Endothelial cell of umbilical vein (primary cell): ENCODE results near the gene SORCS2. TPM values are rescaled to one million over a fixed set of nuclear protein-coding genes. Genes with fewer than 3 reads are reported as not detected.
"Not testable (repeated sequence)": the region's sequence is repeated elsewhere in the genome, so short reads cannot be mapped to it uniquely, and the experiment has no call there.

Experiments used
- BruUV-seq: library from RNA; stranded (reverse); fragments of 400-500 nt; replicated peaks from 2 replicates; lab custom pipeline; 2021; lab: Mats Ljungman, UMichigan
- CTCF ChIA-PET: fragments of 300-600, 350-600 bp; sonication (Branson Sonifier 250); formaldehyde crosslinking; loops from one replicate; lab custom pipeline; 2021; ENCODE audit warnings: antibody characterized with exemption, inconsistent platforms; lab: Charles Lee
- POLR2A ChIA-PET: fragments of 300-600, 350-600 bp; sonication (Branson Sonifier 250); formaldehyde crosslinking; loops from one replicate; lab custom pipeline; 2021; ENCODE audit warnings: antibody characterized with exemption, inconsistent platforms; lab: Charles Lee
- DNase-seq: peaks from one replicate; pipeline ENCODE4 v3.0.0-alpha.2; 2011; ENCODE audit warnings: low read depth, low spot score
- FAIRE-seq: peaks from 2 replicates; lab custom pipeline; 2011; peaks lifted over from hg19 to GRCh38; lab: Jason Lieb, UNC
- H2AFZ ChIP-seq: 2 replicates; pipeline ENCODE4 v1.6.0; 2012; ENCODE audit warnings: low read depth, low read length, control low read depth, inconsistent platforms
- H3K27ac ChIP-seq: 2 replicates; pipeline ENCODE4 v1.5.1; 2011; ENCODE audit warnings: low read depth, mild to moderate bottlenecking, control low read depth, low read length, moderate library complexity; ENCODE audit not compliant: insufficient read depth
- H3K27me3 ChIP-seq, 2 experiments: 2 replicates each; pipeline versions ENCODE4 v1.6.0 to v1.6.1; 2011; ENCODE audit warnings: low read length in 2 of 2, mixed read lengths in 1 of 2; ENCODE audit not compliant: control insufficient read depth in 2 of 2, insufficient read depth in 2 of 2
- H3K36me3 ChIP-seq, 2 experiments: 2 replicates in 1 of 2; 3 replicates in 1 of 2; pipeline ENCODE4 v1.5.1; 2011; ENCODE audit warnings: low read length in 2 of 2, mild to moderate bottlenecking in 1 of 2, moderate library complexity in 1 of 2; ENCODE audit not compliant: control insufficient read depth in 2 of 2, insufficient read depth in 2 of 2; ENCODE audit errors: extremely low read depth in 1 of 2
- H3K4me1 ChIP-seq: 3 replicates; pipeline ENCODE4 v1.5.1; 2011; ENCODE audit warnings: mild to moderate bottlenecking, low read length; ENCODE audit not compliant: control insufficient read depth, insufficient read depth; ENCODE audit errors: extremely low read depth
- H3K4me2 ChIP-seq: 2 replicates; pipeline ENCODE4 v1.6.1; 2011; ENCODE audit warnings: low read length, control low read depth, mixed read lengths; ENCODE audit not compliant: insufficient read depth
- H3K4me3 ChIP-seq, 3 experiments: fragments of 200-600 bp in 1 of 3; sonication (generic), shearing (Covaris generic) in 1 of 3; replicated peaks in 1 of 3; 2 replicates each; pipeline ENCODE4 v1.5.1; 2011 to 2016; ENCODE audit warnings: control low read depth in 3 of 3, low read length in 3 of 3, mild to moderate bottlenecking in 2 of 3, inconsistent platforms in 1 of 3, low read depth in 1 of 3, moderate library complexity in 1 of 3; ENCODE audit not compliant: insufficient read depth in 1 of 3
- H3K79me2 ChIP-seq: 2 replicates; pipeline ENCODE4 v1.6.0; 2012; ENCODE audit warnings: low read length, inconsistent platforms; ENCODE audit not compliant: control insufficient read depth, insufficient read depth
- H3K9ac ChIP-seq: replicated peaks from 2 replicates; pipeline ENCODE3; 2011; ENCODE audit warnings: low read length, control low read depth; ENCODE audit not compliant: insufficient read depth; ENCODE audit errors: extremely low read depth
- H3K9me1 ChIP-seq: replicated peaks from 3 replicates; pipeline ENCODE4 v1.6.0; 2011; ENCODE audit warnings: mild to moderate bottlenecking, low read length; ENCODE audit not compliant: control insufficient read depth, insufficient read depth; ENCODE audit errors: extremely low read depth
- H3K9me3 ChIP-seq: replicated peaks from 2 replicates; pipeline ENCODE4 v1.5.1; 2012; ENCODE audit warnings: low read length, inconsistent platforms; ENCODE audit not compliant: control insufficient read depth, insufficient read depth
- H4K20me1 ChIP-seq: replicated peaks from 2 replicates; pipeline ENCODE3; 2011; ENCODE audit warnings: mild to moderate bottlenecking, low read length; ENCODE audit not compliant: control insufficient read depth, insufficient read depth; ENCODE audit errors: extremely low read depth
- CTCF ChIP-seq, 2 donors: IDR thresholded peaks; 1 replicate in 1 of 2; 2 replicates in 1 of 2; pipeline ENCODE4 v1.5.1; 2011; ENCODE audit warnings: low read length in 2 of 2, mild to moderate bottlenecking in 2 of 2, moderate library complexity in 2 of 2, control low read depth in 1 of 2, inconsistent platforms in 1 of 2, low read depth in 1 of 2; ENCODE audit not compliant: insufficient read depth in 1 of 2; ENCODE audit errors: extremely low read depth in 1 of 2
- FOS ChIP-seq: IDR thresholded peaks from 2 replicates; pipeline ENCODE4 v1.6.1; 2011; ENCODE audit warnings: mild to moderate bottlenecking, low read length, moderate library complexity, borderline replicate concordance; ENCODE audit not compliant: insufficient read depth
- GATA2 ChIP-seq: IDR thresholded peaks from 2 replicates; pipeline ENCODE4 v1.7.0; 2011; ENCODE audit warnings: low read depth, mild to moderate bottlenecking, moderate library complexity, mixed read lengths, low read length; ENCODE audit not compliant: insufficient read length, insufficient read depth
- JUN ChIP-seq: IDR thresholded peaks from 2 replicates; pipeline ENCODE4 v1.6.1; 2011; ENCODE audit warnings: borderline replicate concordance, low read depth; ENCODE audit not compliant: insufficient read length, insufficient read depth
- MYC ChIP-seq: IDR thresholded peaks from one replicate; pipeline ENCODE4 v1.6.1; 2011; ENCODE audit warnings: mild to moderate bottlenecking, low read depth, low read length
- POLR2A ChIP-seq: IDR thresholded peaks from 2 replicates; pipeline ENCODE4 v1.6.1; 2012; ENCODE audit warnings: low read depth, mild to moderate bottlenecking, control low read depth, low read length
- POLR2AphosphoS5 ChIP-seq: IDR thresholded peaks from 2 replicates; pipeline ENCODE4 v1.6.1; 2012; ENCODE audit warnings: low read depth, mild to moderate bottlenecking, control low read depth, low read length, moderate library complexity; ENCODE audit not compliant: insufficient read depth
- dilution Hi-C: fragments of 300-500 bp; cut with MboI; formaldehyde crosslinking; loops from one replicate; pipeline ENCODE4 v1.15.0; 2019; ENCODE audit warnings: low sequenced_read_pairs; ENCODE audit not compliant: extremely low pct_ligation_motif_present
- intact Hi-C: fragments of 100-400 bp; cut with micrococcal nuclease; formaldehyde crosslinking; loops from one replicate; pipeline ENCODE4 v1.10.0; 2022
- polyA plus RNA-seq, 4 experiments: library from polyadenylated mRNA; depleted of rRNA in 3 of 4; stranded (reverse) in 3 of 4; unstranded in 1 of 4; fragments of >200 nt; gene quantifications; 2 replicates each; pipeline versions ENCODE4 v1.2.1 to v1.2.3, GENCODE V29; 2011 to 2012; ENCODE audit warnings: missing spikeins in 1 of 4
- total RNA-seq: library from RNA; stranded (reverse); gene quantifications from 2 replicates; pipeline ENCODE4 v1.2.3, GENCODE V29; 2021
- TF ChIP-seq, protein P1 (sequence below): IDR thresholded peaks from 2 replicates; pipeline ENCODE4 v1.6.1; 2011; ENCODE audit not compliant: insufficient read depth, insufficient read length

Gene SORCS2
- total and polyA plus RNA-seq, 2 donors (not counting 3 experiments of a cell fraction or from before 2014, with no cell fraction given), result not detected

GRCh38 chr4:7451800-7452199, 259.5 kb downstream of the SORCS2 start:
- POLR2A ChIA-PET, result no interaction called here
- Histone ChIP-seq H3K4me1 (no peaks in the 10 kb centered on the region), H4K20me1 (no peaks in the 10 kb centered on the region), H3K79me2 (no peaks in the 10 kb centered on the region), H3K4me3 (no peak overlapping the region), H3K9me3 (peaks cover 1% of the 10 kb centered on the region), H3K27me3 (no peaks in the 10 kb centered on the region), H3K9me1 (no peaks in the 10 kb centered on the region), H3K27ac (no peak overlapping the region), H3K4me2 (no peak overlapping the region), H3K36me3 (no peaks in the 10 kb centered on the region), H3K9ac (no peak overlapping the region), H2AFZ (no peak overlapping the region)
- TF ChIP-seq MYC (no peak), FOS (no peak), POLR2AphosphoS5 (no peak), CTCF (IDR thresholded peaks at IDR 0.05; ENCODE audit: extremely low read depth in 1 of 2, insufficient read depth in 1 of 2, low read depth in 1 of 2, low read length in 2 of 2) (no peak), JUN (no peak), POLR2A (no peak), GATA2 (no peak)
- TF ChIP-seq, protein P1, sequence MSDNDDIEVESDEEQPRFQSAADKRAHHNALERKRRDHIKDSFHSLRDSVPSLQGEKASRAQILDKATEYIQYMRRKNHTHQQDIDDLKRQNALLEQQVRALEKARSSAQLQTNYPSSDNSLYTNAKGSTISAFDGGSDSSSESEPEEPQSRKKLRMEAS, result no peak
- CTCF ChIA-PET, result no interaction called here
- BruUV-seq, result no TSS peak
- dilution Hi-C loops (no loop called here), intact Hi-C loops (no loop called here)
- no peak for DNase-seq
- no peak for FAIRE-seq

GRCh38 chr4:7452802-7453201, 260.5 kb downstream of the SORCS2 start:
- POLR2A ChIA-PET, DNase-seq, H3K79me2 ChIP-seq, H3K27me3 ChIP-seq, intact Hi-C loops, dilution Hi-C loops, H2AFZ ChIP-seq, H4K20me1 ChIP-seq, H3K36me3 ChIP-seq, H3K9me3 ChIP-seq, H3K9ac ChIP-seq, H3K4me2 ChIP-seq, H3K4me3 ChIP-seq, H3K27ac ChIP-seq, CTCF ChIA-PET, FAIRE-seq, H3K4me1 ChIP-seq, H3K9me1 ChIP-seq, BruUV-seq: not testable (repeated sequence)
